HuH-7.5 (cell line): ENCODE results near the gene MACC1.

Experiments
- DNase-seq: peaks from one replicate; pipeline ENCODE4 v3.0.0; 2011; ENCODE audit warnings: low spot score

Gene MACC1

GRCh38 chr7:20172736-20173334 is 44.3 kb downstream of the MACC1 start:
- peak; percentile 23 for DNase-seq

- no peak for DNase-seq
Observed at GRCh38 chr7:20170633-20171032, 46.6 kb downstream of the MACC1 start.

GRCh38 chr7:20165146-20165510 is 52.1 kb downstream of the MACC1 start:
- no peak for DNase-seq

GRCh38 chr7:20164425-20165145 is 52.6 kb downstream of the MACC1 start:
- DNase-seq = no peak

- no peak for DNase-seq
Observed at GRCh38 chr7:20162665-20163064, 54.5 kb downstream of the MACC1 start.

- DNase-seq = no peak
Observed at GRCh38 chr7:20159226-20159747, 57.9 kb downstream of the MACC1 start.

GRCh38 chr7:20158684-20159083 is 58.5 kb downstream of the MACC1 start:
- no peak for DNase-seq

GRCh38 chr7:20157456-20157855 is 59.7 kb downstream of the MACC1 start:
- no peak for DNase-seq

- DNase-seq = no peak
Observed at GRCh38 chr7:20153999-20154398, 63.2 kb downstream of the MACC1 start.

GRCh38 chr7:20153567-20153966 is 63.6 kb downstream of the MACC1 start:
- no peak for DNase-seq

- DNase-seq = no peak
Observed at GRCh38 chr7:20152511-20152910, 64.7 kb downstream of the MACC1 start.

GRCh38 chr7:20151708-20152456 is 65.3 kb downstream of the MACC1 start:
- no peak for DNase-seq

GRCh38 chr7:20146451-20146850 is 70.7 kb downstream of the MACC1 start:
- DNase-seq = no peak

- no peak for DNase-seq
Observed at GRCh38 chr7:20144801-20145200, 72.4 kb downstream of the MACC1 start.

GRCh38 chr7:20141666-20142065 is 75.5 kb downstream of the MACC1 start:
- DNase-seq = no peak

- DNase-seq = no peak
Observed at GRCh38 chr7:20141002-20141345, 76.2 kb downstream of the MACC1 start.

GRCh38 chr7:20140291-20141001 is 76.7 kb downstream of the MACC1 start:
- no peak for DNase-seq

GRCh38 chr7:20136647-20137046 is 80.5 kb downstream of the MACC1 start:
- DNase-seq = no peak

- DNase-seq = no peak
Observed at GRCh38 chr7:20133803-20134202, 83.4 kb downstream of the MACC1 start.

GRCh38 chr7:20132585-20132984 is 84.6 kb downstream of the MACC1 start:
- no peak for DNase-seq

GRCh38 chr7:20131776-20132175 is 85.4 kb downstream of the MACC1 start:
- DNase-seq = no peak

GRCh38 chr7:20129920-20130319 is 87.3 kb downstream of the MACC1 start:
- DNase-seq = no peak

GRCh38 chr7:20128001-20128400 is 89.2 kb downstream of the MACC1 start:
- no peak for DNase-seq
